Endothelial cell (in vitro differentiated cells): ENCODE measurements around the gene MYRFL. TPM values are rescaled to one million over a fixed set of nuclear protein-coding genes. Genes with fewer than 3 reads are reported as not detected.

Experiments
- DNase-seq: peaks from one replicate; pipeline ENCODE4 v3.0.0; 2021; ENCODE audit warnings: low spot score
- H3K27ac Mint-ChIP-seq: one replicate; pipeline ENCODE4 v1.8.0; 2021; ENCODE audit warnings: mixed read lengths, inconsistent platforms; ENCODE audit not compliant: unreplicated experiment
- H3K27me3 Mint-ChIP-seq: one replicate; pipeline ENCODE4 v1.8.0; 2021; ENCODE audit warnings: mild to moderate bottlenecking, moderate library complexity, mixed read lengths, inconsistent platforms; ENCODE audit not compliant: unreplicated experiment
- H3K36me3 Mint-ChIP-seq: one replicate; pipeline ENCODE4 v1.8.0; 2021; ENCODE audit warnings: mild to moderate bottlenecking, low read depth, mixed read lengths, inconsistent platforms; ENCODE audit not compliant: unreplicated experiment
- H3K4me1 Mint-ChIP-seq: one replicate; pipeline ENCODE4 v1.8.0; 2021; ENCODE audit warnings: mild to moderate bottlenecking, mixed read lengths, inconsistent platforms; ENCODE audit not compliant: unreplicated experiment
- H3K4me3 Mint-ChIP-seq: one replicate; pipeline ENCODE4 v1.8.0; 2021; ENCODE audit warnings: mild to moderate bottlenecking, mixed read lengths, inconsistent platforms; ENCODE audit not compliant: unreplicated experiment
- H3K9me3 Mint-ChIP-seq: one replicate; pipeline ENCODE4 v1.8.0; 2021; ENCODE audit warnings: mixed read lengths, inconsistent platforms; ENCODE audit not compliant: unreplicated experiment
- CTCF ChIP-seq: fragments of 200-600 bp; sonication (generic); IDR thresholded peaks from one replicate; pipeline ENCODE4 v1.5.0; 2021; ENCODE audit warnings: antibody characterized with exemption; ENCODE audit not compliant: unreplicated experiment
- total RNA-seq: library from RNA; stranded (reverse); fragmentation: NEBNext Ultra II Directional; extraction: Animal tissue kit (Norgen Biotek cat#: 25700); gene quantifications from one replicate; pipeline ENCODE4 v1.2.1, GENCODE V29; 2021; ENCODE audit not compliant: unreplicated experiment

The MYRFL gene
- total RNA-seq, 1 donor from 2014 or later = 0.69 TPM

- Mint-ChIP-seq H3K9me3 (no peaks in the 10 kb centered on the region), H3K4me1 (no peaks in the 10 kb centered on the region), H3K27ac (no peak overlapping the region), H3K36me3 (peaks cover 6% of the 10 kb centered on the region), H3K4me3 (no peak overlapping the region), H3K27me3 (peaks cover 3% of the 10 kb centered on the region)
- TF ChIP-seq CTCF = no peak
- no peak for DNase-seq
Measured at GRCh38 chr12:69978020-69978419, 153.0 kb downstream of the MYRFL start.

DNA sequence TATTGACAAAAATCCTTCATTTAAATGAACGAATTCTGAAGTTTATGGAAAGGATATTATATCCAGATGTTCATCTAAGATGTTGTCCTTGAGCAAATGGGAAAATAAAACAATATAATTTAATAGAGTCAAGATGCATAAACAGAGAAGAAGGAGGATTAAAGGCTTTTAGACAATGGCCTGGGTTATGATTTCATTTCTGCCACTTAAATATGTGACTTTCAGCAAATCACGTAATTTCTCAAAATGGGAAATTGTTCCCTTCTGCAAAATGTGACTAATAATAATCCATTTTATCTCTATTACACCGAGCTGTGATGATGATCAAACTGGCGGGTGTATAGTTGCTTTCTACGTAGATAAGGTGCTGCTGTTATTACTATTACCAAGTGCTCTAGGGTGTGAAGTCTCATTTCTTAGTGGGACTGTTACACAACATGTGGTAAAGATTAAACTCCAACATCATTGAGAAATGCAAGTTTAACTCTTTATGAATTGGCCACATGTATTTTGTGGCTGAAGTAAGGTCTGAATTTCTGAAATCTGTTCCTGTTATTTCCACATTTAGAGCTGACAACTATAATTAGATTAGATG is 157.0 kb downstream of the MYRFL start:
- H3K9me3 Mint-ChIP-seq = no peaks in the 10 kb centered on the region
- H3K4me1 Mint-ChIP-seq = no peaks in the 10 kb centered on the region
- H3K4me3 Mint-ChIP-seq = no peak overlapping the region
- peaks cover 3% of the 10 kb centered on the region for H3K27me3 Mint-ChIP-seq
- peaks cover 6% of the 10 kb centered on the region for H3K36me3 Mint-ChIP-seq
- DNase-seq = no peak
- H3K27ac Mint-ChIP-seq = no peak overlapping the region
- TF ChIP-seq CTCF = no peak

GRCh38 chr12:69984241-69984640 is 159.2 kb downstream of the MYRFL start:
- no peak for TF ChIP-seq CTCF
- no peaks in the 10 kb centered on the region for H3K4me1 Mint-ChIP-seq
- no peak for DNase-seq
- peaks cover 3% of the 10 kb centered on the region for H3K27me3 Mint-ChIP-seq
- no peak overlapping the region for H3K4me3 Mint-ChIP-seq
- H3K36me3 Mint-ChIP-seq = peaks cover 2% of the 10 kb centered on the region
- H3K27ac Mint-ChIP-seq = no peak overlapping the region
- no peaks in the 10 kb centered on the region for H3K9me3 Mint-ChIP-seq

GRCh38 chr12:69985656-69986055 is 160.6 kb downstream of the MYRFL start:
- Mint-ChIP-seq H3K27me3 (peaks cover 3% of the 10 kb centered on the region), H3K4me3 (no peak overlapping the region), H3K9me3 (no peaks in the 10 kb centered on the region), H3K27ac (no peak overlapping the region), H3K4me1 (no peaks in the 10 kb centered on the region), H3K36me3 (no peaks in the 10 kb centered on the region)
- DNase-seq = no peak
- peak; percentile 25 for TF ChIP-seq CTCF

DNA sequence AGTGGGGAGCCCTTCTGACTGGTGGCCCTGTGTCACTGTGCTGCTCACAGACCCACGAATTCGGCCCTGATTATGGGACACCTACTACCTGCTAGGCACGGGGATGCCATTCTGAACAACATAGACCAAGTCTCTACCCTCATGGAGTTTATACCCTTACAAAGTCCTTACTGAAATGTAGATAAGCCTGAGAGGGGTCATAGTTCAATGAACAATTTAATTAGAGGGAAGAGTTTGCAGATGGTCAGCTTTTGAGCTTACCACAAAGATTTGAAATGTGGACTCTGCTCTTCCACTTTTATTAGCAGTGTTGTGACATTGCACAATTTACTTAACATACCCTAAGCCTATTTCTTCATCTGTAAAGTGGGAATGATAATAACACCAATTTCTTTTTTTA is 161.1 kb downstream of the MYRFL start:
- Mint-ChIP-seq H3K9me3 (no peaks in the 10 kb centered on the region), H3K36me3 (no peaks in the 10 kb centered on the region), H3K27ac (no peak overlapping the region), H3K4me1 (no peaks in the 10 kb centered on the region), H3K27me3 (peaks cover 3% of the 10 kb centered on the region), H3K4me3 (no peak overlapping the region)
- no peak for DNase-seq
- no peak for TF ChIP-seq CTCF
